GM18907 (cell line): ENCODE results near the gene INPP5A.
"Not testable (repeated sequence)": the region's sequence is repeated elsewhere in the genome, so short reads cannot be mapped to it uniquely, and the experiment has no call there.

Source experiments
- ATAC-seq: cut with Tn5 transposase; IDR thresholded peaks from one replicate; pipeline ENCODE4 v1.9.1; 2021; ENCODE audit warnings: mild to moderate bottlenecking, moderate library complexity; ENCODE audit not compliant: unreplicated experiment

Gene INPP5A

GRCh38 chr10:132788180-132788830 is 250.7 kb downstream of the INPP5A start:
- no peak for ATAC-seq

- no peak for ATAC-seq
Measured at GRCh38 chr10:132788831-132789219, 251.2 kb downstream of the INPP5A start.

- no peak for ATAC-seq
Measured at GRCh38 chr10:132789659-132790148, 252.1 kb downstream of the INPP5A start.

GRCh38 chr10:132790470-132790869 is 252.9 kb downstream of the INPP5A start:
- ATAC-seq = no peak

GRCh38 chr10:132790934-132791829 is 253.6 kb downstream of the INPP5A start:
- no peak for ATAC-seq

- not testable (repeated sequence) for ATAC-seq
Measured at GRCh38 chr10:132792099-132792498, 254.5 kb downstream of the INPP5A start.

- ATAC-seq = no peak
Measured at GRCh38 chr10:132792796-132793195, 255.2 kb downstream of the INPP5A start.

- no peak for ATAC-seq
Measured at GRCh38 chr10:132793213-132793612, 255.6 kb downstream of the INPP5A start.

- no peak for ATAC-seq
Measured at GRCh38 chr10:132793871-132794849, 256.6 kb downstream of the INPP5A start.

GRCh38 chr10:132796846-132797245 is 259.3 kb downstream of the INPP5A start:
- no peak for ATAC-seq

- ATAC-seq = not testable (repeated sequence)
Measured at GRCh38 chr10:132797986-132798385, 260.4 kb downstream of the INPP5A start.

GRCh38 chr10:132798403-132798802 is 260.8 kb downstream of the INPP5A start:
- no peak for ATAC-seq

GRCh38 chr10:132798876-132799275 is 261.3 kb downstream of the INPP5A start:
- no peak for ATAC-seq

- no peak for ATAC-seq
Measured at GRCh38 chr10:132799865-132800264, 262.3 kb downstream of the INPP5A start.

GRCh38 chr10:132802048-132802447 is 264.5 kb downstream of the INPP5A start:
- ATAC-seq = no peak

- no peak for ATAC-seq
Measured at GRCh38 chr10:132802694-132803320, 265.2 kb downstream of the INPP5A start.

- no peak for ATAC-seq
Measured at GRCh38 chr10:132803416-132804210, 266.0 kb downstream of the INPP5A start.

GRCh38 chr10:132804287-132804686 is 266.7 kb downstream of the INPP5A start:
- no peak for ATAC-seq

GRCh38 chr10:132804785-132805426 is 267.3 kb downstream of the INPP5A start:
- ATAC-seq = no peak
